Type B pancreatic cell (in vitro differentiated cells): ENCODE results near the gene PPP4R1. TPM values are rescaled to one million over a fixed set of nuclear protein-coding genes. Genes with fewer than 3 reads are reported as not detected.

Experiments used
- DNase-seq: peaks from one replicate; pipeline ENCODE4 v3.0.0; 2021; ENCODE audit warnings: mixed read lengths; ENCODE audit not compliant: unreplicated experiment; ENCODE audit errors: extremely low spot score
- H3K27ac Mint-ChIP-seq: 2 replicates; pipeline ENCODE4 v1.8.0; 2021; ENCODE audit warnings: mild to moderate bottlenecking, mixed read lengths
- H3K27me3 Mint-ChIP-seq: 2 replicates; pipeline ENCODE4 v1.8.0; 2021; ENCODE audit warnings: mixed read lengths
- H3K36me3 Mint-ChIP-seq: 2 replicates; pipeline ENCODE4 v1.8.0; 2021; ENCODE audit warnings: mixed read lengths
- H3K4me1 Mint-ChIP-seq: one replicate; pipeline ENCODE4 v1.8.0; 2021; ENCODE audit warnings: mixed read lengths; ENCODE audit not compliant: unreplicated experiment
- H3K4me3 Mint-ChIP-seq: 2 replicates; pipeline ENCODE4 v1.8.0; 2021; ENCODE audit warnings: mild to moderate bottlenecking, mixed read lengths
- H3K9me3 Mint-ChIP-seq: 2 replicates; pipeline ENCODE4 v1.8.0; 2021; ENCODE audit warnings: mixed read lengths
- total RNA-seq: library from RNA; stranded (reverse); gene quantifications from 2 replicates; pipeline ENCODE4 v1.2.1, GENCODE V29; 2021; ENCODE audit warnings: low replicate concordance
- TF ChIP-seq, protein P1 (sequence below): fragments of 200-600 bp; sonication (generic); conservative IDR thresholded peaks from 2 replicates; pipeline ENCODE4 v1.5.0; 2021; ENCODE audit warnings: antibody characterized with exemption, mild to moderate bottlenecking

Gene PPP4R1
- total RNA-seq, 1 donor from 2014 or later = 109 TPM

DNA sequence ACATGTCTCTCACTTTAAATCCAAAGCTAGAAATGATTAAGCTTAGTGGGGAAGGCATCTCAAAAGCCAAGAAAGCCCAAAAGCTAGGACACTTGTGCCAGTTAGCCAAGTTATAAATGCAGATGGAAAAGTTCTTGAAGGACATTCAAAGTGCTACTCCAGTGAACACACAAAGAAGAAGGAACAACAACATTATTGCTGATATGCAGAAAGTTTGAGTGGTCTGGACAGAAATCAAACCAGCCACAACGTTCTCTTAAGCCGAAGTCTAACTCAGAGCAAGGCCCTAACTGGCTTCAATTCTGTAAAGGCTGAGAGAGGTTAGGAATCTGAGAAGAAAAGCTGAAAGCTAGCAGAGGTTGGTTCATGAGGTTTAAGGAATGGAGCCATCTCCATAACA, 49.0 kb downstream of the PPP4R1 start:
- TF ChIP-seq, protein P1, sequence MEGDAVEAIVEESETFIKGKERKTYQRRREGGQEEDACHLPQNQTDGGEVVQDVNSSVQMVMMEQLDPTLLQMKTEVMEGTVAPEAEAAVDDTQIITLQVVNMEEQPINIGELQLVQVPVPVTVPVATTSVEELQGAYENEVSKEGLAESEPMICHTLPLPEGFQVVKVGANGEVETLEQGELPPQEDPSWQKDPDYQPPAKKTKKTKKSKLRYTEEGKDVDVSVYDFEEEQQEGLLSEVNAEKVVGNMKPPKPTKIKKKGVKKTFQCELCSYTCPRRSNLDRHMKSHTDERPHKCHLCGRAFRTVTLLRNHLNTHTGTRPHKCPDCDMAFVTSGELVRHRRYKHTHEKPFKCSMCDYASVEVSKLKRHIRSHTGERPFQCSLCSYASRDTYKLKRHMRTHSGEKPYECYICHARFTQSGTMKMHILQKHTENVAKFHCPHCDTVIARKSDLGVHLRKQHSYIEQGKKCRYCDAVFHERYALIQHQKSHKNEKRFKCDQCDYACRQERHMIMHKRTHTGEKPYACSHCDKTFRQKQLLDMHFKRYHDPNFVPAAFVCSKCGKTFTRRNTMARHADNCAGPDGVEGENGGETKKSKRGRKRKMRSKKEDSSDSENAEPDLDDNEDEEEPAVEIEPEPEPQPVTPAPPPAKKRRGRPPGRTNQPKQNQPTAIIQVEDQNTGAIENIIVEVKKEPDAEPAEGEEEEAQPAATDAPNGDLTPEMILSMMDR = no peak
- H3K4me1 Mint-ChIP-seq = no peaks in the 10 kb centered on the region
- peaks cover 34% of the 10 kb centered on the region for H3K36me3 Mint-ChIP-seq
- H3K27ac Mint-ChIP-seq = no peak overlapping the region
- H3K27me3 Mint-ChIP-seq = no peaks in the 10 kb centered on the region
- H3K4me3 Mint-ChIP-seq = no peak overlapping the region
- DNase-seq = no peak
- H3K9me3 Mint-ChIP-seq = no peaks in the 10 kb centered on the region

DNA sequence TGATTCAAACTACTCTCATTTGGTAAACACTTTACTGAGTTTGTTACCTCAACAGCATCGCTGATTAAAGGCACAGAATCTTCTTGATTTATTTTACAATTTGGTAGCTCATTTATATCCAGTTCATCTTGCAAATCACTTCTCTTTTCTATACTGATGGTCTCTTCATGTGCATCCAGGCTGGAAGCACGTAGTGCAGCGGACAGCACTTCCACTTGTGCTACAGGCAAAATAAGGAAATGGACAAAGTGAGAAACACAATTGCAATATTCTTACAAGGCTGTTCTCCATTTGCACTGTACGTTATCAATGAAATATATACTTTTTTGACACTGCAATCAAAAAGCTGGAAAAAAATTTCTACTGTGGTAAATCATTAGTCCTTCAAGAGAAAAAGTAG, 51.0 kb downstream of the PPP4R1 start:
- Mint-ChIP-seq H3K27ac (no peak overlapping the region), H3K9me3 (no peaks in the 10 kb centered on the region), H3K36me3 (peaks cover 38% of the 10 kb centered on the region), H3K27me3 (no peaks in the 10 kb centered on the region), H3K4me1 (no peaks in the 10 kb centered on the region), H3K4me3 (no peak overlapping the region)
- TF ChIP-seq, protein P1 = no peak
- no peak for DNase-seq

DNA sequence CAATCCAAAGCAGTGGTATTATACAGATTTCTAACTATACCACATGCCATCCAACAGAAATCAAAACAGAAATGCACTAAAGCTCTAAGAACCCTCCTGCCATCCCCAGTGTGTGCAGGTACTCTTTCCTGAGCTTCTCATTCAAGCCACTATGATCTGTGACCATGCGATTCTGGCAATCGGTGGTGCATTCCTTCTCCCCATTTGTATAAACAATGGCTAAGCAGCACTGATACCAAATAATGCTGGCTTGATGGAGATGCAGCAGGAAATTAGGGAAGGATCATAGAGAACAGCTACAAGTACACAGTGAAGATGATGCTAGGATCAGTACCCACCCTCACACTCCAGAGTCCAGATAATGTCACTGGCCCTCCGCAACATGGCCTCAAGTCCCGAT, 51.8 kb downstream of the PPP4R1 start:
- Mint-ChIP-seq H3K4me1 (no peaks in the 10 kb centered on the region), H3K9me3 (no peaks in the 10 kb centered on the region), H3K4me3 (no peak overlapping the region), H3K27me3 (no peaks in the 10 kb centered on the region), H3K27ac (no peak overlapping the region), H3K36me3 (peaks cover 38% of the 10 kb centered on the region)
- DNase-seq = no peak
- TF ChIP-seq, protein P1 = no peak

DNA sequence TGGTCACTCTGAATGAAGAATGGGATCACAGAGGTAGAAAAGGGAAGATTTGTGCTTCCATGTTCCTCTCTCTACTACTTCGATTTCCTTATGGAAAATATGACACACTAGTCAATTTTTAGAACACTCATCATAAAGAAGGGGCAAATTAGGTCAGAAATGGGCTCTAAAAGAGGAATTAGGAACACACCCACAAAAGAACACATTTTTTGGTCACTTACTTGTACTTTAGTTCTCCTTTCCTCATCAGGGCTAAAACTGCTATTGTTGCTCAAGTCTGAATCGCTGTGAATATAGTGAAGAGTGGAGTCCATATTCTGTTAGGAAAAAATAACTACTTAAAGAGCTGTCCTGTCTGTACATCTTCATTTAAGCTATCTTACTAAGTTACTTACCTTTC, 52.6 kb downstream of the PPP4R1 start:
- Mint-ChIP-seq H3K4me1 (no peaks in the 10 kb centered on the region), H3K27me3 (no peaks in the 10 kb centered on the region), H3K36me3 (peaks cover 39% of the 10 kb centered on the region), H3K27ac (no peak overlapping the region), H3K9me3 (no peaks in the 10 kb centered on the region), H3K4me3 (no peak overlapping the region)
- DNase-seq = no peak
- TF ChIP-seq, protein P1 = no peak

DNA sequence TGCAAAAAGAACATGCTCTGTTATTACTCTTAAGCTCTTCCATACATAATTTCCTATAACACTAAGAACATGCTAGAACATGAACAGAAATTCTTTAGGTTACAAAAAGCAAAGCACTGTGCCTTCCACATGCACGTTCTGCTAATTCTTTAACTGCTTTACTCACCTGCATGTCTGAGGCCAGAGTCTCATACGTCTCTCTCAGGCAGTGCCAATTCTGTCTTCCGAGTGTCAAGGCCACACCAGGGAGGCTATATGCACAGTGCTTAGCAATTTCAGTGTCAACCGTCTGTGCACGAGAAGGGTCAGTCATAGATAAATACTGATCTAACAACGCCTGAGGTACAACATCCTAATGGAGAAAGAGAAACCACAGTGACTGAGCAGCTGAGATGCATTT, 55.1 kb downstream of the PPP4R1 start:
- Mint-ChIP-seq H3K27ac (no peak overlapping the region), H3K4me1 (no peaks in the 10 kb centered on the region), H3K36me3 (peaks cover 55% of the 10 kb centered on the region), H3K4me3 (no peak overlapping the region), H3K27me3 (no peaks in the 10 kb centered on the region), H3K9me3 (peaks cover 5% of the 10 kb centered on the region)
- no peak for DNase-seq
- TF ChIP-seq, protein P1 = no peak
